Stimulated activated CD8-positive, alpha-beta memory T cell treated with anti-CD3 and anti-CD28 coated beads, Interleukin-15, amount 100 ng/mL, for 4 hours (primary cell): ENCODE measurements around the gene ARL6IP5.

Experiments
- DNase-seq, 2 donors: peaks; one replicate each; pipeline ENCODE4 v3.0.0-alpha.2; 2020; ENCODE audit warnings: low read depth in 2 of 2

The ARL6IP5 gene

GRCh38 chr3:69084326-69085167 lies at the start of gene ARL6IP5:
Gene ARL6IP5, plus strand, starts transcription at chr3:69084937. Its CDS starts 111 bp downstream, at chr3:69085048.
- DNase-seq: peak; percentile 77 to 84

GRCh38 chr3:69044608-69045007 lies 40.1 kb upstream of the ARL6IP5 start:
- DNase-seq: no peak

GRCh38 chr3:69048990-69049389 lies 35.7 kb upstream of the ARL6IP5 start:
- DNase-seq: no peak

- peak; percentile 90 to 96 for DNase-seq
Observed at GRCh38 chr3:69051756-69052471, 32.8 kb upstream of the ARL6IP5 start, which contains the start of gene TMF1. Gene TMF1, minus strand, starts transcription at chr3:69052333. Its CDS starts 247 bp downstream, at chr3:69052086.

- no peak for DNase-seq
Observed at GRCh38 chr3:69052472-69052898, 32.3 kb upstream of the ARL6IP5 start.

GRCh38 chr3:69058180-69058946 lies 26.4 kb upstream of the ARL6IP5 start:
- no peak for DNase-seq

- DNase-seq: no peak
Observed at GRCh38 chr3:69058947-69059224, 25.9 kb upstream of the ARL6IP5 start.

- no peak for DNase-seq
Observed at GRCh38 chr3:69059688-69060087, 25.0 kb upstream of the ARL6IP5 start.

- DNase-seq: no peak
Observed at GRCh38 chr3:69063636-69064035, 21.1 kb upstream of the ARL6IP5 start.

GRCh38 chr3:69065318-69065964 lies 19.3 kb upstream of the ARL6IP5 start:
- DNase-seq: no peak

- no peak for DNase-seq
Observed at GRCh38 chr3:69066121-69066520, 18.6 kb upstream of the ARL6IP5 start.

GRCh38 chr3:69072928-69073327 lies 11.8 kb upstream of the ARL6IP5 start:
- no peak for DNase-seq

- no peak for DNase-seq
Observed at GRCh38 chr3:69079269-69080159, 5.2 kb upstream of the ARL6IP5 start.

GRCh38 chr3:69080233-69080920 lies 4.4 kb upstream of the ARL6IP5 start, which contains the start of gene UBA3:
Gene UBA3, minus strand, starts transcription at chr3:69080365. Its CDS starts 12 bp downstream, at chr3:69080353.
- DNase-seq: peak; percentile 81 to 86

GRCh38 chr3:69081583-69082262 lies 3.0 kb upstream of the ARL6IP5 start:
- DNase-seq: no peak

GRCh38 chr3:69082361-69082760 lies 2.4 kb upstream of the ARL6IP5 start:
- no peak for DNase-seq

GRCh38 chr3:69082805-69083204 lies 1.9 kb upstream of the ARL6IP5 start:
- DNase-seq: peak in 1 of 2 donors; percentile 71

- no peak for DNase-seq
Observed at GRCh38 chr3:69085168-69085832, 563 bp downstream of the ARL6IP5 start.
